Right renal pelvis (tissue), 4 donors: ENCODE data around the gene NTN3. TPM values are rescaled to one million over a fixed set of nuclear protein-coding genes. Genes with fewer than 3 reads are reported as not detected.
A peak's percentile ranks its signal among the peaks of the same experiment; 100 is the strongest.
"Not testable (repeated sequence)": the region's sequence is repeated elsewhere in the genome, so short reads cannot be mapped to it uniquely, and the experiment has no call there.

Experiments used
- DNase-seq, 4 donors: peaks; one replicate each; pipeline ENCODE4 v3.0.0-alpha.2; 2013; ENCODE audit warnings: low read depth in 4 of 4, low spot score in 3 of 4, missing footprints in 1 of 4
- polyA plus RNA-seq, 4 donors: library from polyadenylated mRNA; unstranded; fragments of 120-200 nt; gene quantifications; one replicate each; pipeline ENCODE4 v1.2.1, GENCODE V29; 2013; ENCODE audit not compliant: insufficient read length in 4 of 4

NTN3 gene
- 1 to 10 TPM; 2.0 to 3.6 (median 2.5) TPM for polyA plus RNA-seq

DNA sequence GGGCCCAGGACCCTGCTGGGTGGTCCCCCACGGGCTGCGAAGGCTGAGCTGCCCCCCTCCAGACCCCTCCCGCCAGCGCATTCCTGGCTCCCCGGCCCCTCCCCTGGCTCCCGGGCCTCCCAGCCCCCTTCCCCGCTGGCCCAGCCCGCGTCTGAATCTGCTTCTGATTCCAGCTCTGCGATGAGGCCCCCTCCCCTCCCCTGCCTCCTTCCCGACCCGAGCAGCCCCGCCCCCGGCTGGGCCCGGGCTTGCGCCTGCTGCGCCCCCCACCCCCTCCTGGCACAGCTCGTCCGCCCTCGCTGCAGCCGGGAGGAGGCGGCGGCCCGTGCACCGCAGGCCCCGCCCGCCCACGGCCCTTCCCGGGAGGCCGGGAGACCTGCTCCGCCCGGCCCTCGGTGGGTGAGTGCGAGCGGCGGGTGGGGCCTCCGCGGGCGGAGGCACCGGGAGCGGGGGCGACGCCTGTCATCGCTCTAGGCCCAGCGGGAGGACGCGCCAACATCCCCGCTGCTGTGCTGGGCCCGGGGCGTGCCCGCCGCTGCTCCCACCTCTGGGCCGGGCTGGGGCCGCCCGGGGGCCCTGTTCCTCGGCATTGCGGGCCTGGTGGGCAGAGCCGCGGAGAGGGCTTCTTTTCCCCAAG is at the start of gene NTN3:
Gene NTN3, plus strand, starts transcription at position 282 of the 637 bp plus-strand sequence. CDS start 405 bp downstream, outside the sequence.
- DNase-seq, result no peak

GRCh38 chr16:2422123-2422867 is 48.8 kb upstream of the NTN3 start:
- DNase-seq, result no peak

DNA sequence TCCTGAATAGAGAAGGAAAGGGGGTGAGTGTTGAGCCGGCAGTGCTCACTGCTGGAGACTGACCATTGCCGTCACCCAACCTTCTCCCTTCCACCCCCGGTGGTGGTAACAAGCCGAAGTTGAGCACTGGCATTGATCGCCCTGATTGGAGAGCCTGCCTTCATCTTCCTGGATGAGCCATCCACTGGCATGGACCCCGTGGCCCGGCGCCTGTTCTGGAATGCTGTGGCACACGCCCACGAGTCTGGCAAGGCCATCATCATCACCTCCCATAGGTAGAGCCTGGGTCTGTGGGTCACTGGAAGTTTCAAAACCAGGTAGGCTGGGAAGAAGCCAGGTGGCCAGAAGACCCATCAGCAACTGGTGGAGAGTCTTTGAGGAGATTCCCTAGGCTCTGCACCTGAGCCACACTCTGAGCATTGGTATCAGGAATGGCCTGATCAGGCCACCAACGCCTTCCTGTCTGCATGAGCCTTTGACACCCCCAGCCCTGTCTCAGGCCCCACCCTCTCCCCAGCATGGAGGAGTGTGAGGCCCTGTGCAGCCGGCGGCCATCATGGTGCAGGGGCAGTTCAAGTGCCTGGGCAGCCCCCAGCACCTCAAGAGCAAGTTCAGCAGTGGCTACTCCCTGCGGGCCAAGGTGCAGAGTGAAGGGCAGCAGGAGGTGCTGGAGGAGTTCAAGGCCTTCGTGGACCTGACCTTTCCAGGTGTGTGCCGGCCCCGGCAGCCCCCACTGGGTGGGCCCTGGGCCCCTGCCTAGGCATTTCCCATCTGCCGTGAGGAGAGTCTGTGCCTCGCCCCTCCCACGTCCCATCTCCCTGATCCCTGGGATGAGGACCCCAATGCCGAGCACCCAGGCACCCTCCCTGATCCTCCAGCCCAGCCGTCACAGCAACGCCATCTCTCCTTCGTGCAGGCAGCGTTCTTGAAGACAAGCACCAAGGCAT is 46.8 kb upstream of the NTN3 start:
- DNase-seq, result no peak

DNA sequence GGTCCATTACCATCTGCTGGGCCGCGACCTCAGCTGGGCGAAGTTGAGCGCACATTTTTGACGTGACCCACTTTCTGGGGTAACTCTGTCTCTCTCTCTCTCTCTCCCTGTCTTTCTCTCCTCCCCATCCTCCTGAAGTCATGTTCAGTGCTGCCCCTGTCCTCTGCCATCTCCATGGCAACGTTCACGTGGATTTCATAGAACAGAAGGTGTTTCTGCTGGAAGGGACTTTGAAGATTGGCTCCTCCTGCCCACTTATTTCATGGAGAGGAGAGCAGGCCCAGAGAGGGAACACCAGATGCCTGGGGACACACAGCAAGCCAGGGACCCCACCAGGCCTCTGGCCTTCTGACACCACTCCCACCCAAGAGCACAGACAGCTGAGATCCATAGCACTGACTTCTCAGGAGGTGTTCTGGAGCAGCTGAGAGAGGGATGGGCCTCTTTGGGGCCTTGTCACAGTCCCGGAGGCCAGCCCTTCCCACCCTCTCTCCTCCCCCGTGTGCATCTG is 46.0 kb upstream of the NTN3 start:
- DNase-seq, result no peak

DNA sequence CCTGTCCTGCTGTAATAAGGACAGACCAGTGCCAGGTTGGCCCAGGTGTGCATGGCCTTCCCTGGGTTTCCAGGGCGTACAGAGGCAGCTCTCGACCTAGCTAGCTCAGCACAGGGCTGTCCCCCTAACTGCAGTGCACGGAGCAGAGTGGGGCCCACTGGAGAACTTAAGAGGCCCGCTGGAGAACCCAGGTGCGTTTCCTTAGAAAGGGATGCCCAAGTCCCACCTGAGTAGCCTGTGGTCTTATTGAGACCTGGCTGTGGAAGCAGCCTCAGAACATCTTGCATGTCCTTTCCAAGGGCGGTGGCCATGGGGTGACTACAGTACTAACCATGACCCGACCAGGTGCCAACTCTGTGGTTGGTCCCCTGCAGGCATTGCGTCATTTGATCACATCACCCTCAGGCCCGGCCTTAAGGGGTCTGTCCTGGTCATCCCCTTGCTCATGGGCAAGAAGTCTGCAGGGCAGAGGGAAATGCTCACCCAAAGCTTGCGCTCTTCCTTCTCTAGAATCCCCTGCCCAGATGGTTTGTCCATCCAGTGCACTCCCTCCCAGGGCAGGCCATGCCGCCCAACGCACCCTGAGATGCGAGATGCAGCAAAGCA is 45.2 kb upstream of the NTN3 start:
- DNase-seq, result no peak

- no peak for DNase-seq
Measured at GRCh38 chr16:2426941-2427361, 44.1 kb upstream of the NTN3 start.

- no peak for DNase-seq
Measured at GRCh38 chr16:2427526-2427925, 43.6 kb upstream of the NTN3 start.

- DNase-seq, result peak in 3 of 4 donors; percentile 10 to 20 (median 15)
Measured at GRCh38 chr16:2428051-2428783, 42.9 kb upstream of the NTN3 start.

DNA sequence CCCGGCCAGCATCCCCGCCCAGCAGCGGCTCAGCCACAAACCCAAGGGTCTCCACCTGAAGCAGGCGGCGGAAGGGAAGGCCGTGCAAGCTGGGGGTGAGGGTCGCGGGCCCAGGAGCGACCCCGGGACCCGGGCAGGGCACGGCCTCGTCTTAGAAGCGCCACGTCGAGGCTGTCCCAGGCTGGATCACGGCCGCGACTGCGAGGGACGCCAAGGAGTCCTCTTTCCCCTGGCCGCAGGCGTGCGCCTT is 42.4 kb upstream of the NTN3 start:
- no peak for DNase-seq

DNA sequence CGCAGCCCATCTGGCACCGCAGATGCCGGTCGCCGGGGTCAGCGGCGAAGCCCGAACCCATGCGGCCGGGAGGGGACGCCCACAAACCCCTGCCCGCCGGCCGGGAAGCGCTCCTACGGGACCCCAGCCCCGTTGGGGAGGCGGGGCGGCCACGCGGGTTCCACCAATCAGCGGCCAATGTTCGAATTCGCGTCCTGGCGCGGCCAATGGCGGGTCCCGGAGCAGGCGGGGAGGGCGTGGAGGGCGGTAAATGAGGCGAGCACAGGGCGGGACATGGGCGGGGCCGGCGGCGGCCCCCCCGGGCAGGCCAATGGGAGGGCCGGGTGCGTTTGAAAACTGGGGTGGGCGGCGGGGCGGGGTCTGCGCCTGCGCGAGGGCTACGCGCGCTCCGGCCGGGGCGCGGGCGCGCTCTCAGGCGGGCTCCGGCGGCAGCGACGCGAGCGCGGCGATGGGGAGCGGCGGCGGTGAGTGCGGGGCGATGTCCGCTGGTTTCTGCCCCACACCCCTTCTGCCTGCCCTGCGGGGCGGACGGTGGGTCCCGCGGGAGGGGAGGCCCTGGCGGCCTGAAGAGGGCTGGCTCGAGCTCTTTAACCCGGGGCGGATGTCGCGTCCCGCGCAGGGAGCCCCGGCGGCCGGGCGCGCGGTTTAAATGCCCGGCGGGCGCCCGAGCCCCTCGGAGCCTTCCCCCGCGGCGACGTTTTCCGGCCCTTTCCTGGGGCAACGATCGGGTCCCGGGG is 41.9 kb upstream of the NTN3 start, which contains the start of gene CCNF:
Gene CCNF, plus strand, starts transcription at position 414 of the 737 bp plus-strand sequence. Its CDS starts 35 bp downstream, at position 449.
- DNase-seq, result peak; percentile 90 to 94 (median 92)

DNA sequence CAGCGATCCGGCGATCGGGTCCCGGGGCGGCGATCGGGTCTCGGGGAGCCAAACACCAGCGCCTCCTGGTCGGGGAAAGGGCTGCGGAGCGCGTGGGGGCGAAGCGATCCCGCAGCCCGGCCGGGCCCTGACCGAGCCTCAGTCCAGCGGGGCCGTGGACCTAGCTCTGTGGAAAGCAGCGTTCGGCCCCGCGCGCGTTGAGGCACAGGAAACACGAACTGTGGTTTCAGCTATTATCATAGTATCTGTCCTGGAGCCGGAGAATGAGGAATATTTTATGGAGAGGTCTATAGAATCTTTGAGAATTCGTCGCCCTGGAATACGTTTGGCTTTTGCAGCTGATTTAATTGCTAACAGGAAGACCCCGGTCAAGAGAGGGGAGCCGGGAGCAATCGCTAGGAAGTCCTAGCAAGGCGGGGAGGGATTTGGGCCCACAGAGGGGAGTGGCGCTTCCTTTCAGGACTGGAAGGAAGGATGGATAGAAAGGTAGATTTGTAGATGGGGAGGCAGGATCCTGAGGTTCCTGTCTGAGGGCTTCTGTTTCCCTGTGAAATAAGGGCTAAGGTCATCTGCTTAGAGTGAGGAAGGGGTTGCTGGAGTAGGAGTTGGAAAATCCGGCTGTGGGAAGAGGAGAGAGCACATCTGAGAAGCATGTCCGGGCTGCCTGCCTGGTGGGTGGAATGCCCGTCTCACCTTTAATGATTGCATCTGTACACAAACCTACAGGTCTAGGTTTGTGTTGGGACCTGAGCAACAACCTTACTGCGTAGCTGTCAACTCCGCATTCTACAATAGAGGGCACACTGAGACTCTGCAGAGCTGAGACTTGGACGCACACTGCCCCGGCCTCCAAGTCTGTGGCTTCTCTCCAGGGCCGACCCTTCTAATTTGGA is 41.1 kb upstream of the NTN3 start:
- peak in 1 of 4 donors; percentile 8 for DNase-seq

GRCh38 chr16:2432286-2432685 is 38.8 kb upstream of the NTN3 start:
- DNase-seq, result no peak

DNA sequence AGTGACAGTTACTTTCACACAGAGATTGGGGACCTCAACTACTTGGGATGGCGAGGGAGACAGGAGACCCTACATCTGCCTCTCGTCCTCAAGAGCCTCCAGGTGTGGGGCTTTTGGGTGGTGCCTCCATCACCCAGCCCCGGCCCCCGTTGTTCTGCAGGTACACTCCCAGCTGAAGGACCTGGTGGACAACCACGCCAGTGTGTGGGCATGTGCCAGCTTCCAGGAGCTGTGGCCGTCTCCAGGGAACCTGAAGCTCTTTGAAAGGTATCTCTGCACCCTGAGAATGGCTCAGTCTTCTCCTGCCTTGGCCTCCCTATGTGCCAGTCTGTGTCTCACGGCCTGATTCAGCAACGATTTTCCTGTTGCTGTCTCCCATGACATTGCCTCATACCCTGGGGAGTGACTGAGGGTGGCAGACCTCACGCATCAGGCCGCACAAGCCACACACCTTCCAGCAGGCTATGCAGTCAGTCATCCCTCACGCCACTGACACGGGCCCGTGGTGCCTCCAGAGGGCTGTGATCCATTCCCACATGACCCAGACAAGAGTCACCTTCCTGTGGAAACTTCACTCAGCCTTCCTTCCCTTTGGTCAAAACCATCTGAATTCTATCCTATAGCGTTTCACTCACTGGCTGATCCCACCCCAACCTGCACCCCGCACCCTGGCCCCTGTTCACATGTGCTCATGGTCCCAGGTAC is 38.1 kb upstream of the NTN3 start:
- DNase-seq, result no peak

GRCh38 chr16:2435236-2435635 is 35.9 kb upstream of the NTN3 start:
- DNase-seq, result not testable (repeated sequence)

GRCh38 chr16:2436110-2436509 is 35.0 kb upstream of the NTN3 start:
- DNase-seq, result no peak

GRCh38 chr16:2437032-2437790 is 33.9 kb upstream of the NTN3 start:
- no peak for DNase-seq

- no peak for DNase-seq
Measured at GRCh38 chr16:2438121-2438520, 33.0 kb upstream of the NTN3 start.
